Erythroblast (primary cell): Measurements from ENCODE around the gene TNIK.

Experiments used
- GATA1 ChIP-seq: IDR thresholded peaks from 2 replicates; pipeline ENCODE4 v1.6.1; 2011; ENCODE audit warnings: low read depth, mild to moderate bottlenecking, control low read depth, low read length, moderate library complexity
- POLR2A ChIP-seq: IDR thresholded peaks from 2 replicates; pipeline ENCODE4 v1.6.1; 2011; ENCODE audit warnings: mild to moderate bottlenecking, low read length

DNA sequence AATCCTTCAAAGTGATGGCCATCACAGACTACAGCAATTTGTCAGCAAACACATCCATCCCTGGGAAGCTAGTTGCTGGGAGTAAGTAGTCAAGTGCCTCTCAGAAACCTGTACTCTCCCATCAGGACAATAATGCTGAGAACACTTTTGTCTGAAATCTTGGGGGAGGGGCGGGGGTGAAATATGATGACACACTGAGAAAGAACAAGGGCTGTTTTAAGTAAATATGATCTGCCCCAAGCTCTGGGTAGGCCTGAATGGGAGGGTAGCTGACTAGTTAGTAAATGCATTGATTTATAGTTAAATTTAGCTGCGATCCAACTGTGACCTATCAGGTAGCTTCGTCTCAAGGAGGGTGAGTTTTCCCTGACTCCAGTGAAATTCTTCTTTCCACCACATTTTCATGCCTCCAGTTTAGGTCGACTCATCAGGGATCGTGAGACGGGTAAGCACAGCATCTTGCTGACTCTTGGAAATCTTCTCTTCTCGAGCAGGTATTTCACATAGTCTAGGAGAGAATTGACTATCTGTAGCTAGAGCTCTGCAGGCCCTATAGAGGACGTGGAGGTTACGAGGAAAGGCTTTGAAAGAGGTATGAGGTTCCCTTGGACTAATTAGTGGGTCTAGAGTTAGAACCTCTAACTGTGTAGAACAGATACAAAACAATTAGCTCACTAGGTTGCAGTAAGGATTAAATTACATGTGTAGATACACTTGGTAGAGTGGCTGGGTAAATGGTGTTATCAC lies 220.3 kb downstream of the TNIK start:
- TF ChIP-seq POLR2A (no peak), GATA1 (no peak)
